ENCODE data around the gene ADCY6. TPM values are rescaled to one million over a fixed set of nuclear protein-coding genes. Genes with fewer than 3 reads are reported as not detected.

The ADCY6 gene
- total and polyA plus RNA-seq, 2 of the 4 experiments (the other 2 are of a cell fraction) = 18.5 to 34.4 TPM

- Histone ChIP-seq H2BK120ac (ENCODE audit: low read depth, low read length) (no peak overlapping the region), H3K9me1 (ENCODE audit: insufficient read depth, low read length) (no peaks in the 10 kb centered on the region), H2AK5ac (ENCODE audit: low read depth, low read length) (no peak overlapping the region), H3K79me1 (ENCODE audit: low read depth in 1 of 2, low read length in 2 of 2) (no peaks in the 10 kb centered on the region), H3K14ac (replicated peaks; ENCODE audit: low read depth, low read length) (no peak overlapping the region), H2BK5ac (ENCODE audit: low read depth, low read length, poor library complexity, severe bottlenecking) (no peak overlapping the region), H4K91ac (ENCODE audit: insufficient read depth, low read depth, low read length) (no peak overlapping the region), H3K9ac (ENCODE audit: low read depth, low read length) (no peak overlapping the region), H2BK20ac (ENCODE audit: low read depth, low read length) (no peak overlapping the region), H3K4me2 (ENCODE audit: low read depth, low read length) (no peak overlapping the region), H3K23ac (ENCODE audit: low read depth, low read length) (no peak overlapping the region), H4K8ac (ENCODE audit: low read depth in 2 of 2, low read length in 2 of 2) (no peak overlapping the region), H3K36me3 (ENCODE audit: control insufficient read depth, insufficient read depth, low read length) (no peaks in the 10 kb centered on the region), H2AK9ac (replicated peaks; ENCODE audit: low read depth, low read length, poor library complexity) (no peak overlapping the region), H2AFZ (replicated peaks; ENCODE audit: low read length, poor library complexity) (no peak overlapping the region), H3K4me1 (ENCODE audit: control insufficient read depth, insufficient read depth, low read length) (no peaks in the 10 kb centered on the region), H4K5ac (ENCODE audit: low read depth, low read length) (no peak overlapping the region), H4K20me1 (ENCODE audit: insufficient read depth, low read length) (no peaks in the 10 kb centered on the region), H3K56ac (ENCODE audit: extremely low read depth, insufficient read depth, low read length) (no peak overlapping the region), H3K4ac (ENCODE audit: low read depth, low read length) (no peak overlapping the region), H3K4me3 (ENCODE audit: insufficient read depth, low read depth, low read length) (no peak overlapping the region), H3K9me3 (ENCODE audit: control insufficient read depth, insufficient read depth, low read length) (no peaks in the 10 kb centered on the region), H2BK15ac (ENCODE audit: low read depth, low read length) (no peak overlapping the region), H3K18ac (ENCODE audit: low read depth, low read length) (no peak overlapping the region), H3K27ac (ENCODE audit: insufficient read depth, low read length) (no peak overlapping the region), H3K27me3 (ENCODE audit: control insufficient read depth, insufficient read depth, low read length) (no peaks in the 10 kb centered on the region)
- ChIA-PET POLR2A (ENCODE audit: unreplicated experiment) (no interaction called here), CTCF (no interaction called here)
- no peak for DNase-seq
- intact Hi-C loops (cut with micrococcal nuclease) (no loop called here), in situ Hi-C loops (cut with MboI; ENCODE audit: low sequenced_read_pairs) (no loop called here), dilution Hi-C loops (cut with HindIII; ENCODE audit: low sequenced_read_pairs, unreplicated experiment) (no loop called here)
- no TSS peak for BruUV-seq (replicated peaks)
- ATAC-seq (ENCODE audit: low read depth) = no peak; the same call in 1 of the 2 replicates
- TF ChIP-seq USF2 (IDR thresholded peaks at IDR 0.05; ENCODE audit: low read depth, low read length) = no peak
- TF ChIP-seq MXI1 (IDR thresholded peaks at IDR 0.05; ENCODE audit: borderline replicate concordance, low read depth, low read length) = no peak
- TF ChIP-seq BHLHE40 (IDR thresholded peaks at IDR 0.05; ENCODE audit: low read depth, low read length) = no peak
These were observed 30.2 kb downstream of the ADCY6 start for GRCh38 chr12:48758737-48759136.

Data from IMR-90 (cell line).